Neural cell (in vitro differentiated cells): Measurements from ENCODE around the gene NT5C. TPM values are rescaled to one million over a fixed set of nuclear protein-coding genes. Genes with fewer than 3 reads are reported as not detected.

Experiments
- H2AFZ ChIP-seq: fragments of 200-600, 300-800 bp; sonication (generic), shearing (Covaris generic); 2 replicates; pipeline ENCODE4 v1.6.0; 2014; ENCODE audit warnings: low read depth, mild to moderate bottlenecking, antibody characterized with exemption, low read length, moderate library complexity
- H3F3A ChIP-seq: fragments of 200-600 bp; shearing (Covaris generic); 2 replicates; pipeline ENCODE4 v1.6.1; 2016; ENCODE audit warnings: mild to moderate bottlenecking, moderate library complexity, mixed read lengths, antibody characterized with exemption, low read length; ENCODE audit not compliant: insufficient read depth, poor library complexity, severe bottlenecking
- H3K27ac ChIP-seq: fragments of 200-600, 300-800 bp; sonication (generic), shearing (Covaris generic); 2 replicates; pipeline ENCODE4 v1.5.1; 2014; ENCODE audit warnings: mild to moderate bottlenecking, low read length, moderate library complexity
- H3K27me3 ChIP-seq: fragments of 300-800, 200-600 bp; sonication (generic), shearing (Covaris generic); 2 replicates; pipeline ENCODE4 v1.6.0; 2014; ENCODE audit warnings: mild to moderate bottlenecking, low read depth, low read length, moderate library complexity; ENCODE audit not compliant: insufficient read depth
- H3K36me3 ChIP-seq: fragments of 300-800, 200-600 bp; sonication (generic), shearing (Covaris generic); 2 replicates; pipeline ENCODE4 v1.5.1; 2014; ENCODE audit warnings: mild to moderate bottlenecking, antibody characterized with exemption, low read length, moderate library complexity; ENCODE audit not compliant: insufficient read depth
- H3K4me2 ChIP-seq: fragments of 300-800, 200-600 bp; sonication (generic), shearing (Covaris generic); 2 replicates; pipeline ENCODE4 v1.6.0; 2014; ENCODE audit warnings: mild to moderate bottlenecking, low read length
- H3K4me3 ChIP-seq: fragments of 300-800, 200-600 bp; sonication (generic), shearing (Covaris generic); 2 replicates; pipeline ENCODE4 v1.5.1; 2014; ENCODE audit warnings: mild to moderate bottlenecking, low read length, moderate library complexity
- H3K79me2 ChIP-seq: fragments of 200-600 bp; shearing (Covaris generic); replicated peaks from 2 replicates; pipeline ENCODE4 v1.6.0; 2014; ENCODE audit warnings: mild to moderate bottlenecking, low read length, moderate library complexity; ENCODE audit not compliant: insufficient read depth
- H3K9ac ChIP-seq: fragments of 300-800, 200-600 bp; sonication (generic), shearing (Covaris generic); 2 replicates; pipeline ENCODE4 v1.6.1; 2016; ENCODE audit warnings: mild to moderate bottlenecking, low read length, mixed read lengths
- H3K9me2 ChIP-seq: fragments of 200-600 bp; shearing (Covaris generic); 2 replicates; pipeline ENCODE4 v1.6.1; 2016; ENCODE audit warnings: mild to moderate bottlenecking, low read length, mixed read lengths; ENCODE audit not compliant: insufficient read depth
- H3K9me3 ChIP-seq: fragments of 200-600, 300-800 bp; sonication (generic), shearing (Covaris generic); 2 replicates; pipeline ENCODE4 v1.6.1; 2016; ENCODE audit warnings: mild to moderate bottlenecking, mixed run types, low read length, moderate library complexity, mixed read lengths
- H4K20me1 ChIP-seq: fragments of 200-600 bp; shearing (Covaris generic); 2 replicates; pipeline ENCODE4 v1.6.1; 2016; ENCODE audit warnings: mild to moderate bottlenecking, mixed run types; ENCODE audit not compliant: insufficient read depth
- EP300 ChIP-seq: fragments of 450-650 bp; conservative IDR thresholded peaks from 2 replicates; pipeline ENCODE4 v1.6.1; 2014; ENCODE audit warnings: antibody characterized with exemption, mild to moderate bottlenecking, moderate library complexity; ENCODE audit not compliant: poor library complexity, severe bottlenecking
- EZH2 ChIP-seq: fragments of 200-600, 300-800 bp; shearing (Covaris generic), sonication (generic); IDR thresholded peaks from 2 replicates; pipeline ENCODE4 v1.6.1; 2014; ENCODE audit warnings: antibody characterized with exemption, low read length, borderline replicate concordance, mild to moderate bottlenecking; ENCODE audit not compliant: insufficient read depth, poor library complexity, severe bottlenecking
- MXI1 ChIP-seq: fragments of 450-650 bp; conservative IDR thresholded peaks from 2 replicates; pipeline ENCODE4 v1.6.1; 2014; ENCODE audit warnings: antibody characterized with exemption, mild to moderate bottlenecking; ENCODE audit not compliant: poor library complexity, severe bottlenecking
- POLR2AphosphoS5 ChIP-seq: IDR thresholded peaks from 2 replicates; pipeline ENCODE4 v1.6.1; 2012
- RAD21 ChIP-seq: fragments of 450-650 bp; conservative IDR thresholded peaks from 2 replicates; pipeline ENCODE4 v1.6.1; 2014; ENCODE audit warnings: antibody characterized with exemption, mild to moderate bottlenecking, moderate library complexity
- SMC3 ChIP-seq: fragments of 450-650 bp; conservative IDR thresholded peaks from 2 replicates; pipeline ENCODE4 v1.6.1; 2014; ENCODE audit warnings: antibody characterized with exemption, mild to moderate bottlenecking, moderate library complexity; ENCODE audit not compliant: poor library complexity
- TAF1 ChIP-seq: IDR thresholded peaks from 2 replicates; pipeline ENCODE4 v1.6.1; 2012; ENCODE audit warnings: low read depth
- polyA plus RNA-seq: library from polyadenylated mRNA; depleted of rRNA; stranded (reverse); fragments of >200 nt; gene quantifications from 2 replicates; pipeline ENCODE4 v1.2.3, GENCODE V29; 2014
- TF ChIP-seq, protein P1 (sequence below): IDR thresholded peaks from 2 replicates; pipeline ENCODE4 v1.6.1; 2012; ENCODE audit warnings: borderline replicate concordance
- TF ChIP-seq, protein P2 (sequence below): fragments of 450-650 bp; IDR thresholded peaks from 2 replicates; pipeline ENCODE4 v1.5.1; 2014; ENCODE audit warnings: antibody characterized with exemption, mild to moderate bottlenecking, moderate library complexity; ENCODE audit not compliant: poor library complexity, severe bottlenecking

The NT5C gene
- polyA plus RNA-seq, 1 donor from 2014 or later, result 58.7 TPM

DNA sequence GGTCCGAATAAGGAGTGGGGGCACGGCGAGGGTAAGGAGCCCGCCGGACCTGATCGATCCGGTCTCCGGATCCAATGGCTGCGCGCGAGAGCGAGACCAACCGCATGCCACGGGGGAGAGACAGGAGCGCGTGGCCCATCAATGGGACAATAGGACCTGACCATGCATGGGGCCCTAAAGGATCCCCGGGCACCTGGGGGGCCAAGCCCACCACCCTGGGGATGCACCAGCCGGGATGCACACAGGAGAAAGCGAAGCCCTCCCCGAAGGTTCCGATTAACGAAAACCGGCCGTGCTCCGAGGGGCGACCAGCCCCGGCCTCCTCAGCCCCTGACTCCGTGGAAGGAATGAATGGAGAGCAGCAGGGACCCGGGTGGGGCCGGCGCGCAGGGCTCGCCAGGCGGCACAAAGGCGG, 22.2 kb upstream of the NT5C start:
- Histone ChIP-seq H3K79me2 (peaks cover 54% of the 10 kb centered on the region), H3K4me3 (peak overlapping the region; percentile 100), H3K27ac (peak overlapping the region; percentile 100), H3K36me3 (peaks cover 6% of the 10 kb centered on the region), H3K9ac (peak overlapping the region; percentile 100), H3F3A (peaks cover 6% of the 10 kb centered on the region), H3K4me2 (no peak overlapping the region), H2AFZ (peak overlapping the region; percentile 21), H3K27me3 (no peaks in the 10 kb centered on the region), H4K20me1 (peaks cover 11% of the 10 kb centered on the region), H3K9me3 (no peaks in the 10 kb centered on the region), H3K9me2 (no peaks in the 10 kb centered on the region)
- TF ChIP-seq EZH2 (no peak), POLR2AphosphoS5 (no peak), EP300 (no peak), MXI1 (no peak), TAF1 (peak; percentile 18), RAD21 (no peak)
- TF ChIP-seq, protein P1, sequence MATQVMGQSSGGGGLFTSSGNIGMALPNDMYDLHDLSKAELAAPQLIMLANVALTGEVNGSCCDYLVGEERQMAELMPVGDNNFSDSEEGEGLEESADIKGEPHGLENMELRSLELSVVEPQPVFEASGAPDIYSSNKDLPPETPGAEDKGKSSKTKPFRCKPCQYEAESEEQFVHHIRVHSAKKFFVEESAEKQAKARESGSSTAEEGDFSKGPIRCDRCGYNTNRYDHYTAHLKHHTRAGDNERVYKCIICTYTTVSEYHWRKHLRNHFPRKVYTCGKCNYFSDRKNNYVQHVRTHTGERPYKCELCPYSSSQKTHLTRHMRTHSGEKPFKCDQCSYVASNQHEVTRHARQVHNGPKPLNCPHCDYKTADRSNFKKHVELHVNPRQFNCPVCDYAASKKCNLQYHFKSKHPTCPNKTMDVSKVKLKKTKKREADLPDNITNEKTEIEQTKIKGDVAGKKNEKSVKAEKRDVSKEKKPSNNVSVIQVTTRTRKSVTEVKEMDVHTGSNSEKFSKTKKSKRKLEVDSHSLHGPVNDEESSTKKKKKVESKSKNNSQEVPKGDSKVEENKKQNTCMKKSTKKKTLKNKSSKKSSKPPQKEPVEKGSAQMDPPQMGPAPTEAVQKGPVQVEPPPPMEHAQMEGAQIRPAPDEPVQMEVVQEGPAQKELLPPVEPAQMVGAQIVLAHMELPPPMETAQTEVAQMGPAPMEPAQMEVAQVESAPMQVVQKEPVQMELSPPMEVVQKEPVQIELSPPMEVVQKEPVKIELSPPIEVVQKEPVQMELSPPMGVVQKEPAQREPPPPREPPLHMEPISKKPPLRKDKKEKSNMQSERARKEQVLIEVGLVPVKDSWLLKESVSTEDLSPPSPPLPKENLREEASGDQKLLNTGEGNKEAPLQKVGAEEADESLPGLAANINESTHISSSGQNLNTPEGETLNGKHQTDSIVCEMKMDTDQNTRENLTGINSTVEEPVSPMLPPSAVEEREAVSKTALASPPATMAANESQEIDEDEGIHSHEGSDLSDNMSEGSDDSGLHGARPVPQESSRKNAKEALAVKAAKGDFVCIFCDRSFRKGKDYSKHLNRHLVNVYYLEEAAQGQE, result no peak

DNA sequence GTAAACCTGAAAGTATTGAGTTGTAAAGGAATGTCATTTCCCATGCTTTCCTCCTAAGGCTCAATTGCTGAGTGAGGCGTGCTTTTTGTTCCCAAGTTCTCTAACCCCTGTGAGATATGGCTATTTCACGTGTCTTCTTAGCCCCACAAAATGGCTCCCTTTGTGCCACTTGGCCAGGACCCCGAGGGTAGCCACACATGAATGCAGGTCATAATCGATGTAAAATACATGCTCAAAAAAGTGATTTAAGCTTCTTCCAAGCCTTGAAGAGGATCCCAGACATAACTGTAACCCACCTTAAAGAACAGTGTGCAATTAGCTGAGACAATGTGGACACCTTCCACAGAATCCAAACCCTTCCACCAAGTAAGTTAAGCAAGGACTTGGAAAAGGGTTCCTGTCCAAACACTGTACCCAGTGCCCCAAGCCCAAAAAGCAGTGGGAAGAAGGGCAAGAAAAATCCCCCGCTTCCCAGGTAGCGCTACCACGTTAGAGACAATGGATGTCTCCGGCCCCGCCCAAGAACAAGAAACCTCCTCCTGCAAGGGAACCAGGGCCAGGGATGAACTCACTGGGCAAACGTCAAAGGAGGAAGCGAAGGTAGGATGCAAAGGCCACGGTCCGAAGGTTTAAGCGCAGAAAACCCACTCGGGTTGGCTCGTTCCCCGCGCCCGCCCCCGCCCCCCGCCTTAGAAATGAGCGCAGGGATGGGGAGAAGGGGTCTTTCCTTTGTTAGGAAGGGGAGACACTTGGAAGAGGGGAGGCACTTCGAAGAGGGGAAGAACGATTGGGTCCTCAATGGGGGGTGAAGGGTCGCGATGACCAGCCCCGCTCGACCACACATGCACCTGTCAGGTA, 21.6 kb upstream of the NT5C start:
- Histone ChIP-seq H2AFZ (peak overlapping the region; percentile 21), H3K36me3 (peaks cover 6% of the 10 kb centered on the region), H3K9me2 (no peaks in the 10 kb centered on the region), H3F3A (peaks cover 6% of the 10 kb centered on the region), H3K9me3 (no peaks in the 10 kb centered on the region), H3K4me3 (peak overlapping the region; percentile 100), H3K9ac (peak overlapping the region; percentile 100), H3K27ac (peak overlapping the region; percentile 100), H3K4me2 (peak overlapping the region; percentile 82), H4K20me1 (peaks cover 17% of the 10 kb centered on the region), H3K27me3 (no peaks in the 10 kb centered on the region), H3K79me2 (peaks cover 60% of the 10 kb centered on the region)
- no peak for TF ChIP-seq RAD21
- no peak for TF ChIP-seq EZH2
- peak; percentile 57 for TF ChIP-seq POLR2AphosphoS5
- TF ChIP-seq EP300, result no peak
- TF ChIP-seq, protein P2, sequence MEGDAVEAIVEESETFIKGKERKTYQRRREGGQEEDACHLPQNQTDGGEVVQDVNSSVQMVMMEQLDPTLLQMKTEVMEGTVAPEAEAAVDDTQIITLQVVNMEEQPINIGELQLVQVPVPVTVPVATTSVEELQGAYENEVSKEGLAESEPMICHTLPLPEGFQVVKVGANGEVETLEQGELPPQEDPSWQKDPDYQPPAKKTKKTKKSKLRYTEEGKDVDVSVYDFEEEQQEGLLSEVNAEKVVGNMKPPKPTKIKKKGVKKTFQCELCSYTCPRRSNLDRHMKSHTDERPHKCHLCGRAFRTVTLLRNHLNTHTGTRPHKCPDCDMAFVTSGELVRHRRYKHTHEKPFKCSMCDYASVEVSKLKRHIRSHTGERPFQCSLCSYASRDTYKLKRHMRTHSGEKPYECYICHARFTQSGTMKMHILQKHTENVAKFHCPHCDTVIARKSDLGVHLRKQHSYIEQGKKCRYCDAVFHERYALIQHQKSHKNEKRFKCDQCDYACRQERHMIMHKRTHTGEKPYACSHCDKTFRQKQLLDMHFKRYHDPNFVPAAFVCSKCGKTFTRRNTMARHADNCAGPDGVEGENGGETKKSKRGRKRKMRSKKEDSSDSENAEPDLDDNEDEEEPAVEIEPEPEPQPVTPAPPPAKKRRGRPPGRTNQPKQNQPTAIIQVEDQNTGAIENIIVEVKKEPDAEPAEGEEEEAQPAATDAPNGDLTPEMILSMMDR, result no peak
- TF ChIP-seq TAF1, result peak; percentile 80
- TF ChIP-seq MXI1, result peak; percentile 91
- TF ChIP-seq SMC3, result peak; percentile 11
- TF ChIP-seq, protein P1, result peak; percentile 96
